Activated CD4-positive, alpha-beta memory T cell treated with anti-CD3 and anti-CD28 coated beads, Interleukin-2, amount 10 ng/mL, durations not matched to agents 7 days and 5 days (primary cell): ENCODE results near the gene LYPD6B. TPM values are rescaled to one million over a fixed set of nuclear protein-coding genes. Genes with fewer than 3 reads are reported as not detected.
A peak's percentile ranks its signal among the peaks of the same experiment; 100 is the strongest.

Source experiments
- CTCF ChIA-PET: fragments of 350-600 bp; sonication (Branson Sonifier 250); formaldehyde crosslinking; loops from one replicate; lab custom pipeline; 2021; ENCODE audit warnings: antibody characterized with exemption, inconsistent platforms; lab: Charles Lee
- POLR2A ChIA-PET: fragments of 350-600 bp; sonication (Branson Sonifier 250); formaldehyde crosslinking; loops from one replicate; lab custom pipeline; 2021; ENCODE audit warnings: antibody characterized with exemption; lab: Charles Lee
- DNase-seq: peaks from one replicate; pipeline ENCODE4 v3.0.0-alpha.2; 2020
- H3K27ac Mint-ChIP-seq: one replicate; pipeline ENCODE4 v1.8.0; 2021; ENCODE audit warnings: mild to moderate bottlenecking, mixed read lengths
- H3K27me3 Mint-ChIP-seq: one replicate; pipeline ENCODE4 v1.8.0; 2021; ENCODE audit warnings: mixed read lengths
- H3K36me3 Mint-ChIP-seq: one replicate; pipeline ENCODE4 v1.8.0; 2021; ENCODE audit warnings: low read depth, mixed read lengths
- H3K4me1 Mint-ChIP-seq: one replicate; pipeline ENCODE4 v1.8.0; 2021; ENCODE audit warnings: mixed read lengths
- H3K4me3 Mint-ChIP-seq: one replicate; pipeline ENCODE4 v1.8.0; 2021; ENCODE audit warnings: mild to moderate bottlenecking, mixed read lengths
- H3K9me3 Mint-ChIP-seq: one replicate; pipeline ENCODE4 v1.8.0; 2021; ENCODE audit warnings: mixed read lengths
- total RNA-seq, 2 experiments: library from RNA; stranded (reverse); gene quantifications; one replicate each; pipeline ENCODE4 v1.2.3, GENCODE V29; 2021

Gene LYPD6B
- total RNA-seq, 2 experiments from 2014 or later = 0.20 TPM; not detected in 1

GRCh38 chr2:149036507-149037293, 1.8 kb upstream of the LYPD6B start:
- no peak for DNase-seq
- ChIA-PET CTCF (no interaction called here), POLR2A (no interaction called here)
- H3K27me3 Mint-ChIP-seq = peaks cover 54% of the 10 kb centered on the region
- no peaks in the 10 kb centered on the region for H3K9me3 Mint-ChIP-seq
- no peak overlapping the region for H3K4me3 Mint-ChIP-seq
- H3K4me1 Mint-ChIP-seq = peaks cover 8% of the 10 kb centered on the region
- no peak overlapping the region for H3K27ac Mint-ChIP-seq
- H3K36me3 Mint-ChIP-seq = no peaks in the 10 kb centered on the region

- peaks cover 64% of the 10 kb centered on the region for H3K27me3 Mint-ChIP-seq
- no peaks in the 10 kb centered on the region for H3K9me3 Mint-ChIP-seq
- DNase-seq = no peak
- H3K27ac Mint-ChIP-seq = no peak overlapping the region
- H3K4me3 Mint-ChIP-seq = no peak overlapping the region
- ChIA-PET POLR2A (no interaction called here), CTCF (interaction anchor here (1.2 kb wide), 2 partner anchors 17 to 21 kb away, joined by 3 to 5 read pairs; no protein-coding TSS in a partner anchor)
- H3K4me1 Mint-ChIP-seq = peaks cover 2% of the 10 kb centered on the region
- no peaks in the 10 kb centered on the region for H3K36me3 Mint-ChIP-seq
Measured at GRCh38 chr2:149037851-149038250, 648 bp upstream of the LYPD6B start.

GRCh38 chr2:149039213-149039724, 770 bp downstream of the LYPD6B start:
- Mint-ChIP-seq H3K4me1 (peaks cover 2% of the 10 kb centered on the region), H3K9me3 (no peaks in the 10 kb centered on the region), H3K36me3 (no peaks in the 10 kb centered on the region), H3K27me3 (peaks cover 68% of the 10 kb centered on the region), H3K4me3 (no peak overlapping the region), H3K27ac (no peak overlapping the region)
- CTCF ChIA-PET = interaction anchor here (0.9 to 1.3 kb wide), 4 partner anchors 12 to 58 kb away, joined by 3 to 4 read pairs (median 3); no protein-coding TSS in a partner anchor
- POLR2A ChIA-PET = interaction anchor here (0.7 to 1.0 kb wide), 2 partner anchors 394 to 497 kb away, joined by 3 to 4 read pairs; no protein-coding TSS in a partner anchor
- no peak for DNase-seq

GRCh38 chr2:149040451-149040850, 2.0 kb downstream of the LYPD6B start:
- ChIA-PET POLR2A (no interaction called here), CTCF (interaction anchor here (0.7 to 1.9 kb wide), 4 partner anchors 22 to 493 kb away, joined by 3 to 9 read pairs (median 3); no protein-coding TSS in a partner anchor)
- DNase-seq = peak; percentile 66
- Mint-ChIP-seq H3K27ac (no peak overlapping the region), H3K4me1 (peaks cover 2% of the 10 kb centered on the region), H3K4me3 (no peak overlapping the region), H3K27me3 (peaks cover 73% of the 10 kb centered on the region), H3K36me3 (no peaks in the 10 kb centered on the region), H3K9me3 (no peaks in the 10 kb centered on the region)

- CTCF ChIA-PET = interaction anchor here (0.6 to 1.9 kb wide), 5 partner anchors 7 to 890 kb away, joined by 3 to 9 read pairs (median 3); no protein-coding TSS in a partner anchor
- H3K27me3 Mint-ChIP-seq = peaks cover 77% of the 10 kb centered on the region
- H3K27ac Mint-ChIP-seq = no peak overlapping the region
- no peak overlapping the region for H3K4me3 Mint-ChIP-seq
- peaks cover 2% of the 10 kb centered on the region for H3K4me1 Mint-ChIP-seq
- H3K36me3 Mint-ChIP-seq = no peaks in the 10 kb centered on the region
- POLR2A ChIA-PET = no interaction called here
- H3K9me3 Mint-ChIP-seq = peaks cover 2% of the 10 kb centered on the region
- no peak for DNase-seq
Measured at GRCh38 chr2:149041482-149041881, 3.0 kb downstream of the LYPD6B start.

GRCh38 chr2:149042881-149043280, 4.4 kb downstream of the LYPD6B start:
- ChIA-PET CTCF (no interaction called here), POLR2A (no interaction called here)
- Mint-ChIP-seq H3K27ac (no peak overlapping the region), H3K4me3 (no peak overlapping the region), H3K36me3 (no peaks in the 10 kb centered on the region), H3K9me3 (peaks cover 5% of the 10 kb centered on the region), H3K4me1 (peaks cover 2% of the 10 kb centered on the region), H3K27me3 (peaks cover 70% of the 10 kb centered on the region)
- no peak for DNase-seq

- H3K36me3 Mint-ChIP-seq = peaks cover 3% of the 10 kb centered on the region
- ChIA-PET CTCF (no interaction called here), POLR2A (no interaction called here)
- peaks cover 62% of the 10 kb centered on the region for H3K27me3 Mint-ChIP-seq
- peaks cover 1% of the 10 kb centered on the region for H3K4me1 Mint-ChIP-seq
- no peak overlapping the region for H3K4me3 Mint-ChIP-seq
- peaks cover 5% of the 10 kb centered on the region for H3K9me3 Mint-ChIP-seq
- H3K27ac Mint-ChIP-seq = no peak overlapping the region
- no peak for DNase-seq
Measured at GRCh38 chr2:149044500-149044899, 6.0 kb downstream of the LYPD6B start.

GRCh38 chr2:149047118-149047517, 8.6 kb downstream of the LYPD6B start:
- POLR2A ChIA-PET = no interaction called here

GRCh38 chr2:149049142-149049541, 10.6 kb downstream of the LYPD6B start:
- DNase-seq = no peak
- no peak overlapping the region for H3K4me3 Mint-ChIP-seq
- peaks cover 5% of the 10 kb centered on the region for H3K9me3 Mint-ChIP-seq
- peaks cover 12% of the 10 kb centered on the region for H3K4me1 Mint-ChIP-seq
- ChIA-PET POLR2A (no interaction called here), CTCF (interaction anchor here (1.2 kb wide), 1 partner anchor 8 kb away, joined by 3 read pairs; no protein-coding TSS in a partner anchor)
- peaks cover 32% of the 10 kb centered on the region for H3K27me3 Mint-ChIP-seq
- peaks cover 3% of the 10 kb centered on the region for H3K36me3 Mint-ChIP-seq
- H3K27ac Mint-ChIP-seq = no peak overlapping the region

More at GRCh38 chr2:149047118-149047517, 8.6 kb downstream of the LYPD6B start:
- H3K27ac Mint-ChIP-seq = no peak overlapping the region
- H3K9me3 Mint-ChIP-seq = peaks cover 5% of the 10 kb centered on the region
- DNase-seq = no peak
- no peak overlapping the region for H3K4me3 Mint-ChIP-seq
- H3K36me3 Mint-ChIP-seq = peaks cover 3% of the 10 kb centered on the region
- peaks cover 40% of the 10 kb centered on the region for H3K27me3 Mint-ChIP-seq
- peaks cover 12% of the 10 kb centered on the region for H3K4me1 Mint-ChIP-seq
- CTCF ChIA-PET = no interaction called here

- peaks cover 12% of the 10 kb centered on the region for H3K4me1 Mint-ChIP-seq
- no peak for DNase-seq
- peaks cover 32% of the 10 kb centered on the region for H3K27me3 Mint-ChIP-seq
- H3K4me3 Mint-ChIP-seq = no peak overlapping the region
- H3K27ac Mint-ChIP-seq = no peak overlapping the region
- H3K36me3 Mint-ChIP-seq = peaks cover 3% of the 10 kb centered on the region
- POLR2A ChIA-PET = no interaction called here
- peaks cover 5% of the 10 kb centered on the region for H3K9me3 Mint-ChIP-seq
- CTCF ChIA-PET = no interaction called here
Measured at GRCh38 chr2:149050188-149050587, 11.7 kb downstream of the LYPD6B start.

- Mint-ChIP-seq H3K9me3 (no peaks in the 10 kb centered on the region), H3K36me3 (no peaks in the 10 kb centered on the region), H3K27me3 (peaks cover 37% of the 10 kb centered on the region), H3K4me1 (no peaks in the 10 kb centered on the region), H3K4me3 (no peak overlapping the region), H3K27ac (no peak overlapping the region)
- ChIA-PET POLR2A (no interaction called here), CTCF (interaction anchor here (1.0 kb wide), 1 partner anchor 39 kb away, joined by 3 read pairs; no protein-coding TSS in a partner anchor)
- DNase-seq = no peak
Measured at GRCh38 chr2:149055751-149056150, 17.3 kb downstream of the LYPD6B start.

- no peak for DNase-seq
- ChIA-PET POLR2A (no interaction called here), CTCF (no interaction called here)
- H3K9me3 Mint-ChIP-seq = no peaks in the 10 kb centered on the region
- no peak overlapping the region for H3K4me3 Mint-ChIP-seq
- no peaks in the 10 kb centered on the region for H3K4me1 Mint-ChIP-seq
- peaks cover 37% of the 10 kb centered on the region for H3K27me3 Mint-ChIP-seq
- H3K36me3 Mint-ChIP-seq = no peaks in the 10 kb centered on the region
- H3K27ac Mint-ChIP-seq = no peak overlapping the region
Measured at GRCh38 chr2:149056541-149057255, 18.2 kb downstream of the LYPD6B start.

GRCh38 chr2:149057401-149057800, 18.9 kb downstream of the LYPD6B start:
- no peak for DNase-seq
- CTCF ChIA-PET = no interaction called here
- Mint-ChIP-seq H3K9me3 (no peaks in the 10 kb centered on the region), H3K36me3 (no peaks in the 10 kb centered on the region), H3K27ac (no peak overlapping the region), H3K4me3 (no peak overlapping the region), H3K27me3 (peaks cover 35% of the 10 kb centered on the region), H3K4me1 (no peaks in the 10 kb centered on the region)
- POLR2A ChIA-PET = no interaction called here
